Heart right ventricle (tissue), 16 donors: Measurements from ENCODE around the gene RNF182. TPM values are rescaled to one million over a fixed set of nuclear protein-coding genes. Genes with fewer than 3 reads are reported as not detected.

Source experiments
- ATAC-seq, 8 donors: fragments of 200-7000 bp; cut with Tn5 transposase; one replicate each; pipeline ENCODE4 v1.9.1; 2020; ENCODE audit warnings: mild to moderate bottlenecking in 8 of 8, moderate library complexity in 8 of 8, moderate number of reproducible peaks in 1 of 8
- DNase-seq, 2 donors: peaks; one replicate each; pipeline ENCODE4 v3.0.0-alpha.2; 2020
- H3K27ac ChIP-seq, 10 donors: fragments of 200-600 bp; sonication (generic) in 2 of 10; one replicate each; pipeline versions ENCODE4 v1.5.0 to v1.8.0; 2020 to 2022; ENCODE audit warnings: mild to moderate bottlenecking in 3 of 10
- H3K27me3 ChIP-seq, 7 donors: fragments of 200-600 bp; one replicate each; pipeline ENCODE4 v1.8.0; 2021 to 2022; ENCODE audit warnings: mild to moderate bottlenecking in 2 of 7
- H3K36me3 ChIP-seq, 9 donors: fragments of 200-600 bp; sonication (generic) in 1 of 9; one replicate each; pipeline versions ENCODE4 v1.5.0 to v1.8.0; 2020 to 2022; ENCODE audit warnings: mild to moderate bottlenecking in 2 of 9
- H3K4me1 ChIP-seq, 9 donors: fragments of 200-600 bp; sonication (generic) in 1 of 9; one replicate each; pipeline versions ENCODE4 v1.5.0 to v1.8.0; 2020 to 2022; ENCODE audit warnings: mild to moderate bottlenecking in 4 of 9
- H3K4me3 ChIP-seq, 10 donors: fragments of 200-600 bp; sonication (generic) in 2 of 10; one replicate each; pipeline versions ENCODE4 v1.5.0 to v1.8.0; 2020 to 2022; ENCODE audit warnings: mild to moderate bottlenecking in 7 of 10, moderate library complexity in 2 of 10
- H3K9me3 ChIP-seq, 11 donors: fragments of 200-600 bp in 10 of 11; sonication (generic) in 2 of 11; one replicate each; pipeline versions ENCODE4 v1.5.0 to v1.8.0; 2013 to 2022; ENCODE audit warnings: mild to moderate bottlenecking in 2 of 11, control low read depth in 1 of 11, moderate library complexity in 1 of 11
- WGBS, 2 donors: extraction: QIAGEN DNeasy Blood & Tissue Kit; methylation state at CpG; one replicate each; pipeline ENCODE4 v1.1.7; 2013; ENCODE audit warnings: inconsistent platforms in 1 of 2; 5-methylcytosine and 5-hydroxymethylcytosine counted together
- intact Hi-C, 10 donors: fragments of 100-400 bp; cut with DNase I; formaldehyde crosslinking; loops; one replicate each; pipeline versions ENCODE4 v1.11.1 to v1.14.2; 2022
- polyA plus RNA-seq, 2 donors: library from polyadenylated mRNA; stranded (reverse); fragments of 200-250 nt; gene quantifications; one replicate each; pipeline ENCODE4 v1.2.3, GENCODE V29; 2013
- total RNA-seq, 10 donors: library from RNA; stranded (reverse); fragmentation: NEBNext Ultra II Directional in 3 of 10; extraction: Animal tissue kit (Norgen Biotek cat#: 25700) in 3 of 10; gene quantifications; one replicate each; pipeline versions ENCODE4 v1.2.1 to v1.2.4, GENCODE V29; 2021 to 2023
- TF ChIP-seq, protein P1 (sequence below), 9 donors: fragments of 200-600 bp; sonication (generic) in 2 of 9; IDR thresholded peaks; one replicate each; pipeline versions ENCODE4 v1.5.0 to v1.8.0; 2021 to 2022; ENCODE audit warnings: antibody characterized with exemption in 9 of 9, mild to moderate bottlenecking in 5 of 9, moderate library complexity in 1 of 9
- donor health status: Arrhythmogenic right ventricular cardiomyopathy.
- donor health status: ischemic (EF 13 %, LVEDD 7.1; RV severe dilation, severe dysfunction).
- donor health status: healthy with polysubstance abuse.
- donor health status: DM: no; HTN: yes; CAD: no.
- donor health status: DM: no; HTN: no; CAD: no.
- donor health status: ischemic (EF 25% LVEDD 6.9; RV normal size, moderate dysfunction).
- donor health status: ischemic (EF 25% LVEDD 5.7; RV mildly dilated, moderate dysfunction).
- donor health status: healthy.
- donor health status: DM: yes; HTN: yes; CAD: no.
- donor health status: Ischemic cardiomyopathy.
- donor health status: ischemic (EF 35%, LVEDD 5.7; RV mildly dilated, moderate dysfunction).
- donor health status: nonischemic (EF 11% LVEDD 7.7; RV severe dilation, severe dysfunction).
- donor health status: DM: yes; HTN: yes; CAD: no.
- donor health status: PGD.
- donor health status: ischemic (EF 29% LVEDD 5.4; RV normal size, mild dysfunction).
- donor health status: nonischemic (EF 23%, LVEDD 6.1; RV moderate dilation, normal function).

RNF182 gene
- total and polyA plus RNA-seq, 12 donors, result 0.06 to 0.07 TPM; not detected in 10

DNA sequence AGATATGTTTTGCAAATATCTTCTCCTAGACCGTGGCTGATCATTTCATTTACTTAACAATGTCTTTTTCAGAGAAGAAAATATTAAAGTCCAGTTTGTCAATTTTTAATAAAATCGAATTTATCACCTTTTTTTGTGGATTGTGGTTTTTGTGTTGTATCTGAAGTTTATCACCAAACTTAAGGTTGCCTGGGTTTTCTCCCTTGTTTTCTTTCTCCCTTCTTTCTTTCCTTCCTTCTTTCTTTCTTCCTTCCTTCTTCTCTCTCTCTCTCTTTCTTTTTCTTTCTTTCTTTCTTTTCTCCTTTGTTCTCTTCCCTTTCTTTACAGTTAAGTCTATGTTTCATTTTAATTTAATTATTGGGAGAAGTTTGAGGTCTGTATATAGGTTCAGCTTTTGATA is 68.7 kb downstream of the RNF182 start:
- Histone ChIP-seq H3K9me3 (no peaks in the 10 kb centered on the region), H3K27ac (no peak overlapping the region), H3K4me3 (no peak overlapping the region), H3K4me1 (no peaks in the 10 kb centered on the region), H3K36me3 (no peaks in the 10 kb centered on the region), H3K27me3 (peaks cover 0 to 40% (median 23%) of the 10 kb centered on the region in 7 donors)
- ATAC-seq (no peak), DNase-seq (no peak)
- intact Hi-C loops, result no loop called here
- WGBS, 2 donors, result 43 to 73% methylated on average over 2 of the region's 2 CpGs
- TF ChIP-seq, protein P1, sequence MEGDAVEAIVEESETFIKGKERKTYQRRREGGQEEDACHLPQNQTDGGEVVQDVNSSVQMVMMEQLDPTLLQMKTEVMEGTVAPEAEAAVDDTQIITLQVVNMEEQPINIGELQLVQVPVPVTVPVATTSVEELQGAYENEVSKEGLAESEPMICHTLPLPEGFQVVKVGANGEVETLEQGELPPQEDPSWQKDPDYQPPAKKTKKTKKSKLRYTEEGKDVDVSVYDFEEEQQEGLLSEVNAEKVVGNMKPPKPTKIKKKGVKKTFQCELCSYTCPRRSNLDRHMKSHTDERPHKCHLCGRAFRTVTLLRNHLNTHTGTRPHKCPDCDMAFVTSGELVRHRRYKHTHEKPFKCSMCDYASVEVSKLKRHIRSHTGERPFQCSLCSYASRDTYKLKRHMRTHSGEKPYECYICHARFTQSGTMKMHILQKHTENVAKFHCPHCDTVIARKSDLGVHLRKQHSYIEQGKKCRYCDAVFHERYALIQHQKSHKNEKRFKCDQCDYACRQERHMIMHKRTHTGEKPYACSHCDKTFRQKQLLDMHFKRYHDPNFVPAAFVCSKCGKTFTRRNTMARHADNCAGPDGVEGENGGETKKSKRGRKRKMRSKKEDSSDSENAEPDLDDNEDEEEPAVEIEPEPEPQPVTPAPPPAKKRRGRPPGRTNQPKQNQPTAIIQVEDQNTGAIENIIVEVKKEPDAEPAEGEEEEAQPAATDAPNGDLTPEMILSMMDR (IDR thresholded peaks at IDR 0.05), result no peak

DNA sequence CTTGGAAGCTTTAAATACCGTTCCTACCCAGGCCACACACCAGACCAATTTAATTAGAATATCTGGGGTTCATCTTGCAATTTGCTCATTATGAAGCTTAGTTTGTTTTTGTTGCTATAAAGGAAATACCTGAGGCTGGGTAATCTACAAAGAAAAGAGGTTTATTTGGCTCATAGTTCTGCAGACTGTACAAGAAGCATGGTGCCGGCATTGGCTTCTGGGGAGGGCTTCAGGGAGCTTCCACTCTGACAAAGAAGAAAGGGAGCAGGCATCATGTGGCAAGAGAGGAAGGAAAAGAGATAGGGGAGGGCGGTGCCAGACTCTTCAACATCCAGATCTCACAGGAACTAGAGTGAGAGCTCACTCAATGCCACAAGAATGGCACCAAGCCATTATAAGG is 73.6 kb downstream of the RNF182 start:
- no peaks in the 10 kb centered on the region for H3K9me3 ChIP-seq
- DNase-seq (no peak), ATAC-seq (no peak)
- peaks cover 0 to 16% (median 6%) of the 10 kb centered on the region in 7 donors for H3K27me3 ChIP-seq
- no peak overlapping the region for H3K4me3 ChIP-seq
- no peak overlapping the region for H3K27ac ChIP-seq
- no peaks in the 10 kb centered on the region for H3K36me3 ChIP-seq
- intact Hi-C loops, result no loop called here
- WGBS, 2 donors, result 85 to 87% methylated on average over 3 of the region's 3 CpGs
- no peaks in the 10 kb centered on the region for H3K4me1 ChIP-seq
- TF ChIP-seq, protein P1 (IDR thresholded peaks at IDR 0.05), result no peak

DNA sequence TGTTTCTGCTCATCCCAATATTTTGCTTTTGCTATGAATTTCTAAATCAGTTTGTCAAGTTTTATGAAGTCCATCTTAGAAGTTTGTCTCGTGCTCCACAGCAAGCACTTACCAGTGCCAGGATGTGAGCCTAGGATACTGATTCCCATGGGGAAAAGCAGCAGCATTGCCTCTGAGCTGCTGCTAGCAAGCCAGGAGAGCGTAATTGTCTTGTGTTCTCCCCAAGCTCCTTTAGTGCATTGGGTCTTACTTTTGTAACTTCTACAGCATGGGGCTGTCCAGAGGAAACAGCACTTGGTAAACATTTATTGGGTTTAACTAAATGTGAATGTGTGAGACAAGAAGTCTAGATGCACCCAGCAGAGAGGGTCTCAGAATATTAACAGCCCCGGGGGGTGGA is 76.1 kb downstream of the RNF182 start:
- TF ChIP-seq, protein P1 (IDR thresholded peaks at IDR 0.05), result no peak
- peaks cover 0 to 14% (median 11%) of the 10 kb centered on the region in 7 donors for H3K27me3 ChIP-seq
- ATAC-seq (no peak), DNase-seq (no peak)
- intact Hi-C loops, result no loop called here
- no peak overlapping the region for H3K4me3 ChIP-seq
- H3K9me3 ChIP-seq, result no peaks in the 10 kb centered on the region
- no peaks in the 10 kb centered on the region for H3K4me1 ChIP-seq
- no peaks in the 10 kb centered on the region for H3K36me3 ChIP-seq
- no peak overlapping the region for H3K27ac ChIP-seq
- 54 to 60% methylated on average over 3 of the region's 3 CpGs for WGBS, 2 donors

DNA sequence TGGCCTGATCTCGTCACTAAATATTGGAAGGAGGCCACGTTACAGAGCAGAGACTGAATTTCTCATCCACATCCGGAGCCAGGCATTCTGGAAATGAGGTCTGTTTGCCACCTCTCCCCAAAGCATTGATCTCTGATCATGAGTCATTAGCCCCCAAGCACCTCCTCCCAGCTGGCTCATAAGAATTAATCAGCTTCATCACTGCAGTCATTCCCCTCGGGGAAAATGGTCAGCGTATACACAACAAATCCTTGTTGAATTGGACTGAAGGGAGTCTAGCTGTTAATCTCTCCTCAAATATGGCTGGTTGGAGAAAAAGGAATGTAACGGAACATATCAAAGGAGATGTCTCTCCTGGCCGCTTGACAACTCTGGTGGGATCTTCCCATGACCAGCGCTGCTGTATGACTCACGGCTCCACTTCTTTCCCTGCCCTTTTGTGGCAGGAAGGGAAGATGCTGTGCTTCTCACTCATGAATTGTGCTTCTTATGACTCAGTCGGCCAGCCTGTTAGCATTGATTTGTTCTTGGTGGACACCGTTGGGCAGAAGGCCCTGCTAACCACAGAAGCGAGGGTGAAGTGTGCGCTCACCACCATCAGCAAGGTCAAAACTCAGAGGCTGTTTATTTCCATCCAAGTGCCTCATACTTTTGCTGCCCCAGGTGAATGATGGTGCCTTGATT is 76.7 kb downstream of the RNF182 start:
- intact Hi-C loops, result no loop called here
- 64 to 65% methylated on average over 13 of the region's 13 CpGs for WGBS, 2 donors
- ATAC-seq, result peak in 1 of 8 donors; percentile 35
- H3K27ac ChIP-seq, result no peak overlapping the region
- TF ChIP-seq, protein P1 (IDR thresholded peaks at IDR 0.05), result no peak
- H3K36me3 ChIP-seq, result no peaks in the 10 kb centered on the region
- DNase-seq, result no peak
- H3K27me3 ChIP-seq, result peaks cover 0 to 16% (median 8%) of the 10 kb centered on the region in 7 donors
- H3K4me1 ChIP-seq, result no peaks in the 10 kb centered on the region
- no peak overlapping the region for H3K4me3 ChIP-seq
- H3K9me3 ChIP-seq, result no peaks in the 10 kb centered on the region
